Esophagus squamous epithelium (tissue), 4 donors: ENCODE data around the gene TLN1.

ENCODE experiments used
- POLR2A ChIP-seq, 4 donors: fragments of 450-650 bp; IDR thresholded peaks; one replicate each; pipeline ENCODE4 v1.6.1; 2017; ENCODE audit warnings: antibody characterized with exemption in 4 of 4, mild to moderate bottlenecking in 4 of 4, moderate library complexity in 3 of 4
- TF ChIP-seq, protein P1 (sequence below), 6 experiments: fragments of 450-650 bp in 4 of 6; fragments of 200-600 bp in 2 of 6; sonication (generic) in 2 of 6; IDR thresholded peaks; one replicate each; pipeline ENCODE4 v1.5.1; 2016 to 2019; ENCODE audit warnings: antibody characterized with exemption in 6 of 6, mild to moderate bottlenecking in 4 of 6, moderate library complexity in 4 of 6

DNA sequence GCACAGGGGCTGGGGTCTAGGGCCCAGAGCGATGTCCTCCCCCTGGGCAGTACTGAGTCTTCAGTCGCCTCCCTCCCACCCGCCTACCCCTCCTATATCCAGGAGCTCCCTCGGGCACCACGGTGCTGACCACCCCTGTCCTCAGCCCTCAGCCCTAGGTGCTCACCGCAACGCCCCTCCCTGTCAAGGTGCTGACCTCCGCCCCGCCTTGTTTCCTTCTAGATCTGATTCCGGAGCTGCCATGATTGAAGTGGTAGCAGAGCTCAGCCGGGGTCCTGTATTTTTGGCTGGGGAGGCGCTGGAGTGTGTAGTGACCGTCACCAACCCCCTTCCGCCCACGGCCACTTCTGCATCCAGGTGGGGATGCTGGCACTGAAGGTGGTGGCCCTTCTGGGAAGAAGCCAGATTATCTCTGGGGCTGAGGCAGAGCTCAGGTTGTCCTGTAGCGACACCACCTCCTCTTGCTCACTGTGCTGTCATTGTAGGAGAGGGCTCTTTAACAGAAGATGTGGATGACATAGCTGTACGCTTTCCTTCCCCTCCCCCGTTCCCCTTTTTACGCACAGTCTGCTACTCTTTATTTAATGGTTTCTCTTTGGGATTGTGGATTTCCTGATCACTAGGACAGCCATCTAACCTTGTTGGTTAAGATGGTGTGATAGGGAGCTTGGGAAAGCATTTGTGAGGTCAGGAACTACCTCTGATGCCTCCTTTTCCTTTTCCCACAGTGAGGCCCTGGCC lies 17.7 kb upstream of the TLN1 start:
- no peak for TF ChIP-seq POLR2A (IDR thresholded peaks at IDR 0.05)
- TF ChIP-seq, protein P1, sequence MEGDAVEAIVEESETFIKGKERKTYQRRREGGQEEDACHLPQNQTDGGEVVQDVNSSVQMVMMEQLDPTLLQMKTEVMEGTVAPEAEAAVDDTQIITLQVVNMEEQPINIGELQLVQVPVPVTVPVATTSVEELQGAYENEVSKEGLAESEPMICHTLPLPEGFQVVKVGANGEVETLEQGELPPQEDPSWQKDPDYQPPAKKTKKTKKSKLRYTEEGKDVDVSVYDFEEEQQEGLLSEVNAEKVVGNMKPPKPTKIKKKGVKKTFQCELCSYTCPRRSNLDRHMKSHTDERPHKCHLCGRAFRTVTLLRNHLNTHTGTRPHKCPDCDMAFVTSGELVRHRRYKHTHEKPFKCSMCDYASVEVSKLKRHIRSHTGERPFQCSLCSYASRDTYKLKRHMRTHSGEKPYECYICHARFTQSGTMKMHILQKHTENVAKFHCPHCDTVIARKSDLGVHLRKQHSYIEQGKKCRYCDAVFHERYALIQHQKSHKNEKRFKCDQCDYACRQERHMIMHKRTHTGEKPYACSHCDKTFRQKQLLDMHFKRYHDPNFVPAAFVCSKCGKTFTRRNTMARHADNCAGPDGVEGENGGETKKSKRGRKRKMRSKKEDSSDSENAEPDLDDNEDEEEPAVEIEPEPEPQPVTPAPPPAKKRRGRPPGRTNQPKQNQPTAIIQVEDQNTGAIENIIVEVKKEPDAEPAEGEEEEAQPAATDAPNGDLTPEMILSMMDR (IDR thresholded peaks at IDR 0.05) = no peak
